Coronary artery (tissue), 2 donors: ENCODE data around the gene BRD9.

ENCODE experiments used
- DNase-seq: peaks from one replicate; pipeline ENCODE4 v3.0.0-alpha.2; 2017; ENCODE audit warnings: low spot score
- H3K27ac ChIP-seq, 2 donors: fragments of 200-600 bp; sonication (generic); one replicate each; pipeline ENCODE4 v1.5.1; 2016 to 2019
- H3K4me3 ChIP-seq: fragments of 200-600 bp; sonication (generic); 2 replicates; pipeline ENCODE4 v1.5.1; 2016; ENCODE audit warnings: mild to moderate bottlenecking, moderate library complexity
- TF ChIP-seq, protein P1 (sequence below): fragments of 200-600 bp; sonication (generic); IDR thresholded peaks from one replicate; pipeline ENCODE4 v1.5.1; 2019; ENCODE audit warnings: antibody characterized with exemption

Gene BRD9

DNA sequence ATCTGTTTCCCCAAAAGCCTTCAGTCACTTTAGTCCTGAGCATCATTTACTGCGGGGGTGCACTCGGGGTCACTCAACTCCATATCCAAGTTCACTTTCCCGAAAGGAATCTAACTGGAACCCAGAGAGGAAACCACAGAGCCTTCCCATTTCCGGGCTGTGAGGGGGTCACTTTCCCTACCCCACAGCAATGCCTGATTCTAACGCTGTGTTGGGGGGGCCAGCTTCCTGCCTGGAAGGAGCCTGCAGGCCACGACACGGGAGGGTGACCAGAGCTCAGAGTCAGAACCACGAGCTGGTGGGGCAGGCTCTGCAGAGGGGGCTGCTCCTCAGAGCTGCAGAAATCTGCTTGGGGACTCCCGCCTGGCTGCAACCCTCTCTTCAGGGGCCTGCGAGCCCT is 20.3 kb downstream of the BRD9 start:
- no peak overlapping the region for H3K27ac ChIP-seq
- no peak for DNase-seq
- TF ChIP-seq, protein P1, sequence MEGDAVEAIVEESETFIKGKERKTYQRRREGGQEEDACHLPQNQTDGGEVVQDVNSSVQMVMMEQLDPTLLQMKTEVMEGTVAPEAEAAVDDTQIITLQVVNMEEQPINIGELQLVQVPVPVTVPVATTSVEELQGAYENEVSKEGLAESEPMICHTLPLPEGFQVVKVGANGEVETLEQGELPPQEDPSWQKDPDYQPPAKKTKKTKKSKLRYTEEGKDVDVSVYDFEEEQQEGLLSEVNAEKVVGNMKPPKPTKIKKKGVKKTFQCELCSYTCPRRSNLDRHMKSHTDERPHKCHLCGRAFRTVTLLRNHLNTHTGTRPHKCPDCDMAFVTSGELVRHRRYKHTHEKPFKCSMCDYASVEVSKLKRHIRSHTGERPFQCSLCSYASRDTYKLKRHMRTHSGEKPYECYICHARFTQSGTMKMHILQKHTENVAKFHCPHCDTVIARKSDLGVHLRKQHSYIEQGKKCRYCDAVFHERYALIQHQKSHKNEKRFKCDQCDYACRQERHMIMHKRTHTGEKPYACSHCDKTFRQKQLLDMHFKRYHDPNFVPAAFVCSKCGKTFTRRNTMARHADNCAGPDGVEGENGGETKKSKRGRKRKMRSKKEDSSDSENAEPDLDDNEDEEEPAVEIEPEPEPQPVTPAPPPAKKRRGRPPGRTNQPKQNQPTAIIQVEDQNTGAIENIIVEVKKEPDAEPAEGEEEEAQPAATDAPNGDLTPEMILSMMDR, result no peak
- no peak overlapping the region for H3K4me3 ChIP-seq

GRCh38 chr5:871596-872298 is 20.9 kb downstream of the BRD9 start:
- no peak for DNase-seq
- Histone ChIP-seq H3K27ac (no peak overlapping the region), H3K4me3 (no peak overlapping the region)
- TF ChIP-seq, protein P1, result no peak

GRCh38 chr5:870956-871355 is 21.6 kb downstream of the BRD9 start:
- TF ChIP-seq, protein P1, result no peak
- no peak overlapping the region for H3K4me3 ChIP-seq
- no peak overlapping the region for H3K27ac ChIP-seq
- DNase-seq, result no peak

DNA sequence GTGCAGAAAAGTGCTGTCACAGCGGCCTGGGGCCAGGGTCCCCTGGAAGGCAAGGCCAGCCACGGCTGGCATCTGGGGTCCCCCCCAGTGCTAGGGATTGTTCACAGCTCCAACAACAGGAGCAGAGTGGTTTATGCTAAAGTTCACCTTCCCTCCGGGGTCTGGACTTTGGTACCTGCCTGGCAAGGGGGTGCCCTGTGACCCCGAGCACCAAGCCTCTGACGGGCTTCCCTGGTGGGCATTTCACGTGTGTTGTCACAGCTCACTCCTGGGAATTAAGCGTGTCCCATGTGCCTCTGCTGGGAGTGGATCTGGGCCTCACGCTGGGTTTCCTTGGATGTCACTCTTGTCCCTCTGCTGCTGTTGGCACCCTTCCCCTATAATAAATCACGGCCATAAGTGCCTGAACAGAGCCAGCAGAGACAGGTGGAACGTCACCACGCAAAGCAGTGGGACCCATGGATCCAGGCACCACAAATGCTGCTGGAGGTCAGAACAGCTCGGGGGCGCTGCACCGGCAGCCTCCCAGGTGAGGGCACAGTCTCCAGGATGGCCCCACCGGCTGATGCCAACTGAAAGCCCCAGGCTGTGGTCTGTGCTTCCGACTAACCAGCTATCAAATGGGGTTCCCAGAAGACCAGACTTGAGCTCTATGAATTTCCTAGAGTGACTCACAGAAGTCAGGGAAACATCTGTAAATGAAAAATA is 24.0 kb downstream of the BRD9 start:
- TF ChIP-seq, protein P1, result no peak
- H3K27ac ChIP-seq, result no peak overlapping the region

GRCh38 chr5:867300-867870 is 25.2 kb downstream of the BRD9 start:
- TF ChIP-seq, protein P1, result no peak
- no peak for DNase-seq
- H3K4me3 ChIP-seq, result no peak overlapping the region
- H3K27ac ChIP-seq, result no peak overlapping the region

More for the DNA sequence above, 24.0 kb downstream of the BRD9 start:
- H3K4me3 ChIP-seq, result no peak overlapping the region
- DNase-seq, result no peak

DNA sequence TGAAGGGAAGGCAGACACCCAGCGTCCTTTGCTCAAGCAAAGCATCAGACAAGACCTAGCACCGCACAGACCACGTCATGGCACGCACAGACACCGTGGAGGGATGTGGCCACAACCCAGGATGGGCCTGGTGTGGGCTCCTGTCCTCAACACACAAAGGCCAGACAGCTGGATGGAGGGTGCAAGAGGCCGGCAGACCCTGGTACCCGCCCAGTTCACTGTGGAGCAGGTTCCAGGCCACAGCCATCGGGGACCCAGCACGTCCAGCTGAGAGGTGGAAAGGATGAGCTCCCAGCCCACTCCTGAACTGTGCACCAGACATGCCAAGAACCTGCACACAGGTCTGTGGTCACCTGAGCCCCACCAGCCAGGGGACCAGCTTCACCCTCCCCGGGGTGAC is 26.8 kb downstream of the BRD9 start:
- DNase-seq, result no peak
- Histone ChIP-seq H3K27ac (no peak overlapping the region), H3K4me3 (no peak overlapping the region)
- TF ChIP-seq, protein P1, result no peak
